ENCODE results near the gene KDM4C.

KDM4C gene

GRCh38 chr9:7143645-7144200 is 385.9 kb downstream of the KDM4C start:
- DNase-seq (ENCODE audit: low read depth) = no peak

DNA sequence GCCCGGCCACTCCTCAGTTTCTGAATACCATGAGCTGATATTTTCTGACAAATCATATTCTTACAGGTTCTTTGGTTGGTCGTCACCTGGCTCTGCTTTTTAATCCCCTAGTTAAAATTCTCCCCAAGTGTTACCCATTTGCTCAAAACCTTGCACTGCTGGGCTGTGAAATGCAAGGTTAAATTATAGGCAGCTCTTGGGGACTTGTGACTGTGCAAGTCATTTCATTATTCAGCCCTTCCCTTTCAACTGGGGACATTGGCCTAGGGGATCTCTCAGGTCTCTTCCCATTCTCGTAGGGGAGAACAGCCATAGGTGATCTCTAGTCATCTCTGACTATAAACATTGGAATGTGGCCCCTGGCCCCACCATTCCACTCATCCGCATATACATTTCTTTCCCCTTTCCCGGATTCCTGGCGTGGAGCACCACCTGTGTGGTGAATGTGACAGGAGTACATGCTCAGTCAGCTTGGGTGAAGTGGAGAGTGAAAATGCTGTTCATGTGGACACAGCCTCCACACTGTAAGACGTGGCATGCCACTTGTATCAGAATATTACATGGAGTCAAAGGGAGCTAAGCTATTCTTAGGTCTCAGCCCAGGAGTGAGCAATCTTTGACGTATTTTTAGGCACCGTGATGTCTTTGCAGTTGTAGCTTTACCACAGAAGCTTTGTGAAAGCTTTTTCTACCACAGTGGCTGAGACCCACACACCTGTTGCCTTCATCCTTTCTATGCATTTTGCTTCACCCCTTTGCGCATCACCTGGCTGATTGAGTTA is 386.7 kb downstream of the KDM4C start:
- DNase-seq (ENCODE audit: low read depth) = no peak

DNA sequence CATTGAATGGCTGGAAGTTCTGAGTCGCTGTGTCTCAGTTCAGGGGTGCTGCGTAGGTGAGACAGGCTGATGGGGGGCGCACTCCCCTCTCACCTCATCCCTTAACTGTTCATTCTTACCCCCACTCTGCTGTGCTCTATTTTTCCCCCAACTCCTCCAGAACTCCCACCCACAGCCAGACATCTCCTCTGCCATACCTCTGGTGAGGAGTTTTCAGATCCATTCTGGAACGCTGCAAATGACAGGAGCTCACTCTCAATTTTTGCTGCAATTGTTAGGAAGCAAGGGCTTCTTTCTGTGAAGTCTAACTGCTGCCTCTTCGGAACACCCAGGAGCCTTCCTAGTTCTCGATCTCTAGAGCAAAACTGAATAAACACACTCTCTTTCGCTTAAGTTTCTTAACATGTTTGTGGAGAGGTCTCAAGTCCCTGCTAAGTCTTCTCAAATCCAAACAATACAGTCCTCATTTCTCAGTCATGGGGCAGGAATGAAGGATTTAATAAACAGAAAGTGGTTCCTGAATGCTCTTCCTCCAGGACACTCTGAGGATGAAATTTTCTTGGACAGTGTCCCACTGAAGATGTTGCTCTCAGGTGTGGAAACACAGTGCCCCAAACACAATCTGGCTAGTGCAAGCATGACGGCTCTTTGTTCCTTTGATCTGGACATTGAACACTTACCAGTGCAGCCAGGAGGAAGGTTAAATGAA is 387.7 kb downstream of the KDM4C start:
- no peak for DNase-seq (ENCODE audit: low read depth)

DNA sequence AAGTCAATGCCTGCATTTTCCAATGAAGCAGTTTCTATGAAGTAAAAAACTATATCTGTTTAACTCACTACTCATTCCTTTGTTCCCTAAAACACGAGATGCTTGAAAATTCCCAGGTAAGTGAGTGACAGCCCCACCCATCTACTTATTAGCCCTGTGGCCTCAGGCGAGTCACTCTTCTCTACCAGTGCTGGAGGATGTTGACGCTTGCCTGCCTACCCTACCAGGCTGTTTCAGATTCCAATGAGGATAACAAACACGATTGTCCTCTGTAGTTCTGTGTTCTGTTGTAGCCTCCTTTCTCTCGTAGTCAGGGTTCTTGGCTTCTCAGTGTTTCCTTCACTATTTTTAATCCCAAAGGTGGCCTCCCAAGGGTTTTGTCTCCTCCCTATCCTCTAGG is 388.8 kb downstream of the KDM4C start:
- no peak for DNase-seq (ENCODE audit: low read depth)

- no peak for DNase-seq (ENCODE audit: low read depth)
Observed at GRCh38 chr9:7147121-7148090, 389.6 kb downstream of the KDM4C start.

DNA sequence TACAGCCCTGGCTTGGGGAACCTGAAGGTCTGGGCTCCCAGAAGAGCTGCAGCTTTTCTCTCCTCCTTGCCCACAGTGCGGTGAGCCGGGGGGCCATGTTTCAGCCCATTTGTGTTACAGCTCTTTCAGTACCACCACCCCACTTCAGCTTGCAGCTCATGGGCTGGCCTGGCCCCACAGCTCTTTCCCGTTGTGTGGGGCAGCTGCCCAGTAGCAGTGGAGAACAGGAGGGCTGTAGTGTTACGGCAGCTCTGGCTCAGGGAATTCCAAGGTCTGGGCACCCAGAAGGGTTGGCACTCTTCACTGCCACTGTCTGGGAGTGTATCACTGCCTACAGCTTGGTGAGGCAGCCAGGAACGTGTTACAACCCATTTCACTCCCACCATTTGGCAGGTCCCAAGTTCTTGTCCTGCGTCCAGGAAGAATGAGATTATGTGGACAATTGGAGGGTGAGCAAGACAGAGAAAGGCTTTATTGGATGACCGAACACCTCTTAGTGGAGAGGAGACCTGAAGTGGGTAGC is 390.5 kb downstream of the KDM4C start:
- DNase-seq (ENCODE audit: low read depth) = no peak

GRCh38 chr9:7149258-7149657 is 391.5 kb downstream of the KDM4C start:
- no peak for DNase-seq (ENCODE audit: low read depth)

DNA sequence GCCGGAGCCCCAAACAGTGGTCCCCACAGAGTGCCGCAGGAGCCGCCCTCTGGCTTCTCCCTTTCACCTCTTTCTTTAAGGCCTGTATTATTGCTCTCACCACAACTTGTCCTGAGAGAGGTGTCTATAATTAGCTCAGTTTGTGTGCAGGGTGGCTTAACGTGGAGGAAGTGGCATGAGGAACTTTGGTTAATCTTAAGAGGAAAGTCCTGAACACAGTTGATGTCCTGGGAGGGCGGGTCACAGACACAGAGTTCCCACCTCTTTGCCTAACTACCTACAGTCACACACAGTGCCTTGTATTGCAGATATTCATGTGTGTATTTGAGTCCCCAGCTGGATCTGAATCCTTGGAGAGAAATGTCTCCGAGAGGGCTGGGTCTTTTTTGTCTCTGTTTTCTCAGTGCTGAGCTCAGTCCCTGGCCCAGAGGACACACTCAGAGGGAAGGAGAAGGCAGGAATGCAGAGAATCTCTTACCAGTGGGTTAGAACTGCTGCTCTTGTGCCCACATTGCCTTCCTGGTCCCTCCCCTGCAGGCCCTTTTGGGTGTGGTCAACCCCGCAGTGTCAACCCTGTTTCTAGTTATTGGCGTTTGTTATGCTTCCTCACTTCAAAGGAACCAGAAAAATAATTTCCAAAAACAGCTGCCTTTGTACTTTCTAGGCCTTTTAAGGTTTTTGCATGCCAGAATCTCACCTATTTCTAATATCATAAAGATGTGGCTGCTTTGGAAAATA is 392.5 kb downstream of the KDM4C start:
- no peak for DNase-seq (ENCODE audit: low read depth)

GRCh38 chr9:7153134-7153533 is 395.4 kb downstream of the KDM4C start:
- no peak for DNase-seq (ENCODE audit: low read depth)

DNA sequence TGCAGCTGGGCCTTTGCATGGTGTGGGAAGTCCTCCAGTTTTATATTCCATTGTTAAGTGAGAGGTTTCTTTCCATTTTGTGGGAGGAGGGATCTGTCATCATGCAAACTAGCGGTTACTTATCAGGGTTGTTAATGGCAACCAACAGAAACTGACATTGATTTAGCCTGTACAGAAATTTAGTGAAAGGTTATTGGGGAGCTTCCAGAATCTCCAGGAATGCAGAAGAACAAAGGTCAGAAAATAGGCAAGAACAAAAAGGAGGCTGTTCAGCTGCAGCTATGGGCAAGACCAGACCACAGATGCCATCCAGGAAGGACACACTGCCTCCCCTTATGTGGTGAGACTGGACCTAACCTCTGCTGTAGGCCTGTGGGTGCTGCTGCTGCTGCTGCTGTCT is 395.8 kb downstream of the KDM4C start:
- no peak for DNase-seq (ENCODE audit: low read depth)

DNA sequence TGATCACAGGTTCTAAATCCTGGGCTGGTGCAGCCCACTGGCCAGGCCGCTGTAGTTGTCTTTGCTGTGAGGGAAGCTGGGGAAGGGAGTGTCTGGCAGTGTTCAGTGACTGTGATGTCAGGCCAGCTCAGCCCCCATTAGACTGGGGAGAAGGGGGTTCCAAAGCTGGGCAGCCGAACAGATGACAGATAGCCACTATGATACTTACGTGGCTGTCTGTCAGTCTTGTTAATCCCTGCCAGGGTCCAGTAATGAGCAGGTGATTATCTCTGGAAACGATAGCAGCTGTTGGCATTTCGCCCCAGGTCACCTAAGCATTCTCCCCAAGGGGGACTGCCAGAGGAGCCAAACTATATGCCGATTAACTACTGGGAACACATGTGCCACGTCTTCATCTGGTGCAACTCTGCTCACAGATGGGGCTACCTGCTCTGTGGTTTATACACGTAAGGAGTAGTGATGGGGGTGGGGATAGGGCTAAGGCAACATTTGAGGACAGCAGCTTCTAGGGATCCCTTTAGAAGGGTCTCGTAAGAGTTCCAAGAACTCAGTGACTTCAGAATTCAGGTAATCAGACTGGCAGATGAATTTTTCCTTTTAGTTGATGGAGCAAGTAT is 396.3 kb downstream of the KDM4C start:
- no peak for DNase-seq (ENCODE audit: low read depth)

- DNase-seq (ENCODE audit: low read depth) = no peak
Observed at GRCh38 chr9:7154650-7155049, 396.9 kb downstream of the KDM4C start.

GRCh38 chr9:7161469-7161868 is 403.7 kb downstream of the KDM4C start:
- no peak for DNase-seq (ENCODE audit: low read depth)

- DNase-seq (ENCODE audit: low read depth) = no peak
Observed at GRCh38 chr9:7163932-7164331, 406.2 kb downstream of the KDM4C start.

DNA sequence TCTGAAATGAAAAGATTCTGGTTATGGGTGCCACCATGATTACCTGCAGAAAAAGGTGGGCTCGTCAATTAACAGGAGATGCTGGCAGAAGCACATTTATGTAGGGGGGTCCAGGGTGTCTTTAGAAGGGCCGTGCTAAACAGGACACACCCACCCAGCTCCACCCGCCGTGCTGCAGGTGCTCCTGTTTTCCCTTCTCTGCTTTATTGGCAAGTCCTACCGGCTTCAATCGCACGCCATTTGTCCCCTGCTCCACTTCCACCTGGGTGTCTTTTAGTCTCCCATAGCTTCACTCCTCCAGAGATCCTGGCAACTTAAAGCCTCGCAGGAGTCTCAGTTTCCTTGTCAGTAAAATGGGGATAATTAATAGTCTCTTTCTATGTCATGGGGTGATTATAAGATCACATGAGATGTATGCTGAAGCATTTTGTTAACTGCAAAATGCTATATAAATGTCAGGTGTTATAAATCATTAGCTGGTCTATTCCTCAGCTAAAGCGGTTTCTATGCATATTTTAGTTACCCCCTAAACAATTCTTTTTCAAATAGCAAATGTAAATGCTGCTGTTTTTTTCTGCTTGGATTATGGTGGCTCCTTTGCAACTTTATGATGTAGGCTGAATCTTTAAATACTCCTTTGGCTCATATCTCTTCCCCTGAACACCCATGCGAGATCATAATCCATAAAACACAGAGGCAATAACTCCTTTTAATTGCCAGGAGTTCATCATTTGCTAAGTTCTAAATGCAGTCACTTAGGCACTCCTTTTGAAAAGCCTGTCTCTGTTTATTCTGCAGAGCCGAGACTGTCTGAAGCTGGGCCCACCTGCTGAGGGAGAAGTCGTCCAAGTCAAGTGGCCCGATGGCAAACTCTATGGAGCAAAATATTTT is 406.9 kb downstream of the KDM4C start:
- no peak for DNase-seq (ENCODE audit: low read depth)

- no peak for DNase-seq (ENCODE audit: low read depth)
Observed at GRCh38 chr9:7165331-7165975, 407.7 kb downstream of the KDM4C start.

DNA sequence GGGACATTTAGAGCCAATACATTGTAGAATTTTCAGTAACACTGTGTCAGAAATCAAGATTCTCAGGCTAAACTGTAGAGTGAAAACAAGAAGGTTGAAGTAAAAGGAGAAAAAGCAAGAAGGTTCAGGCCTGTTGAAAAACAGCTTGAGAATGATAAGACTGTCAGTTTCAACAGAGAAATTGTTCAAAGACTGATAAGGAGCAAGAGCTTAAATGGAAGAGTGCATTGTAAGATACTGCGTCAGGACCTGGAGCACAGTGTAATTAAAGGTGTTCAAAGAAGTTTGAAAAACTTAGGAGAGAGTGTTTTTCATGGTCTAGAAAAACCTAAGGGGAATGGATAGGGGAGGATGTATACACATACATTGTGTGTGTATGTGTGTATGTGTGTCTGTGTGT is 408.3 kb downstream of the KDM4C start:
- DNase-seq (ENCODE audit: low read depth) = no peak

GRCh38 chr9:7169717-7170389 is 412.1 kb downstream of the KDM4C start:
- DNase-seq (ENCODE audit: low read depth) = no peak
